ENCODE measurements around the gene ZNF302.

The ZNF302 gene

DNA sequence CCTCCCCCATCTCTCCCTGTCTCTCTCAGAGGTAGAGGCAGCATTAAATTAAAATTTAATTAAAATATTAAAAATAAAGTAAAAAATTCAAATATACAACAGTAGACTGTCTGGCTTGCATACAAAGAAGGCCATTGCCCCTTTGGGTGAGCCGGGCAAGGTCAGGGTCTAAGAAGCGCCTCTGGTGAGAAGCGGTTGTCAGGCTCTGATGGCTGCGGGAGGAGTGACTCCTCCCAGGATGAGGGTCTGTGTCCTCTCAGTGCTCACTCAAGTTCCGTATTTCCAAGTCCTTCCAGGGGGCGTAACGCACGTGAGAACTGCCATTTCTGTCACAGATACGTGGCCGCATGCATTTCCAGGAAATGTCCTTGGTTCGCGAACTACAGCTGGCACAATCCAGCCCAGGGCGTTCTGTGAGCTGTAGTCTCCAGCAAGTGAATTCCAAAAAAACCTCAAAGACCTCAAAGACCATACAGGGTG is 55.8 kb downstream of the ZNF302 start:
- Histone ChIP-seq H3K79me2 (ENCODE audit: low read length) (no peaks in the 10 kb centered on the region), H3K27me3 (ENCODE audit: low read depth, low read length) (no peaks in the 10 kb centered on the region)

DNA sequence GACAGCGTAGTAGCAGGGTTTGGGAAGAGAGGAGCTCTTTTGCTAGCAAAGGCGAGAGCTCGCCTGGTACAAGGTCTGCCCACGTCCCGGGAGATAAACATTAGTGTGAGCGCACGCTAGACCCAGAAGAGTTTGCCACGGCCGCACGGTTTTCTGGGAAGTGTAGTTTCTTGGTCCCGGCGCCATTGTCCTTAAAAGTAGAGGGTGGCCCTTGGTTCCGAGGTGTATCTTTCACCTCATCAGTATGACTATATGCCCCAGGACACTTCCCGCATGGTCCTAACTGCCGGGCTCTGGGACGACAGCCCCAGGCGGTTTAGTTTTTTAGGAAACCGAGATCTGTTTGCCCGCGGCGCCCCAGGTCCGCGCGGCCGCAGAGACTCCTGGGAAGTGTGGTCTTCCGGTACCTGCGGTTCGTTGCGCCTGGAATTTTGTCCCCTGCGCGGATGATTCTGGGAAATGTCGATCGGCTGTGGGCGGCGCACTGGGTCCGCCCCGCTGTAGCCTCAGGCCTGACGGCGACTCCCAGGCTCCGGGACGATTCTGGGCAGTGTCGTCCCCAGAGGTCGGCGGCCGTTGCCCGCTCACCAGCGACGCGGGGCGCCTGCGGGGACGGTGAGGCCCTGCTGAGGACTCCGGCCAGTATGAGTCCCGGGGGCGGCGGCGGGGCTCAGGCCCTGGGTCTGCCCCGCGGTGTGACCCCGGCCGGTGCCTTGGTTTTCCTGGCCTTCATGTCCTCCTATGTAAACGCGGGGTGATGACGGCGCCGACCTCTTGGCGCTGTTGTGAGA is 56.5 kb downstream of the ZNF302 start, which contains the start of gene ZNF181:
Gene ZNF181, plus strand, starts transcription at position 498 of the 791 bp plus-strand sequence. CDS start 795 bp downstream, outside the sequence.
- H2AFZ ChIP-seq (ENCODE audit: low read depth, low read length), result peak within 1 kb of the TSS; percentile 98
- TF ChIP-seq EZH2phosphoT487 (IDR thresholded peaks at IDR 0.05; ENCODE audit: low read depth), result no peak
- TF ChIP-seq, protein P1, sequence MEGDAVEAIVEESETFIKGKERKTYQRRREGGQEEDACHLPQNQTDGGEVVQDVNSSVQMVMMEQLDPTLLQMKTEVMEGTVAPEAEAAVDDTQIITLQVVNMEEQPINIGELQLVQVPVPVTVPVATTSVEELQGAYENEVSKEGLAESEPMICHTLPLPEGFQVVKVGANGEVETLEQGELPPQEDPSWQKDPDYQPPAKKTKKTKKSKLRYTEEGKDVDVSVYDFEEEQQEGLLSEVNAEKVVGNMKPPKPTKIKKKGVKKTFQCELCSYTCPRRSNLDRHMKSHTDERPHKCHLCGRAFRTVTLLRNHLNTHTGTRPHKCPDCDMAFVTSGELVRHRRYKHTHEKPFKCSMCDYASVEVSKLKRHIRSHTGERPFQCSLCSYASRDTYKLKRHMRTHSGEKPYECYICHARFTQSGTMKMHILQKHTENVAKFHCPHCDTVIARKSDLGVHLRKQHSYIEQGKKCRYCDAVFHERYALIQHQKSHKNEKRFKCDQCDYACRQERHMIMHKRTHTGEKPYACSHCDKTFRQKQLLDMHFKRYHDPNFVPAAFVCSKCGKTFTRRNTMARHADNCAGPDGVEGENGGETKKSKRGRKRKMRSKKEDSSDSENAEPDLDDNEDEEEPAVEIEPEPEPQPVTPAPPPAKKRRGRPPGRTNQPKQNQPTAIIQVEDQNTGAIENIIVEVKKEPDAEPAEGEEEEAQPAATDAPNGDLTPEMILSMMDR (IDR thresholded peaks at IDR 0.05; ENCODE audit: low read depth, low read length), result no peak
- H3K4me2 ChIP-seq (ENCODE audit: low read length), result peak within 1 kb of the TSS; percentile 81
- H3K9me3 ChIP-seq (ENCODE audit: insufficient read depth, low read length), result no peaks in the 10 kb centered on the region
- no peaks in the 10 kb centered on the region for H3K79me2 ChIP-seq (ENCODE audit: low read length)
- no peaks in the 10 kb centered on the region for H3K27me3 ChIP-seq (ENCODE audit: low read depth, low read length)
- H3K4me3 ChIP-seq (ENCODE audit: low read length), result peak within 1 kb of the TSS; percentile 90
- peak within 1 kb of the TSS; percentile 69 for H3K9ac ChIP-seq (ENCODE audit: low read length)
- peak within 1 kb of the TSS; percentile 51 for H3K27ac ChIP-seq (ENCODE audit: low read length)
- H3K4me1 ChIP-seq (ENCODE audit: low read length), result 0 out of 2 replicates have a peak, but pooled peaks cover 3% of the 10 kb centered on the region
- H4K20me1 ChIP-seq (ENCODE audit: insufficient read depth, low read length), result no peaks in the 10 kb centered on the region
- H3K36me3 ChIP-seq (replicated peaks; ENCODE audit: low read depth, low read length), result peaks cover 10% of the 10 kb centered on the region

More for the DNA sequence above, 55.8 kb downstream of the ZNF302 start:
- Histone ChIP-seq H3K36me3 (replicated peaks; ENCODE audit: low read depth, low read length) (peaks cover 10% of the 10 kb centered on the region), H3K4me2 (ENCODE audit: low read length) (peak overlapping the region; percentile 81), H3K4me3 (ENCODE audit: low read length) (peak overlapping the region; percentile 90), H3K4me1 (ENCODE audit: low read length) (0 out of 2 replicates have a peak, but pooled peaks cover 3% of the 10 kb centered on the region), H4K20me1 (ENCODE audit: insufficient read depth, low read length) (no peaks in the 10 kb centered on the region), H2AFZ (ENCODE audit: low read depth, low read length) (peak overlapping the region; percentile 98), H3K27ac (ENCODE audit: low read length) (peak overlapping the region; percentile 51; the same call in 1 of the 2 replicates), H3K9ac (ENCODE audit: low read length) (peak overlapping the region; percentile 69), H3K9me3 (ENCODE audit: insufficient read depth, low read length) (no peaks in the 10 kb centered on the region)
- TF ChIP-seq, protein P1 (IDR thresholded peaks at IDR 0.05; ENCODE audit: low read depth, low read length), result no peak
- TF ChIP-seq EZH2phosphoT487 (IDR thresholded peaks at IDR 0.05; ENCODE audit: low read depth), result no peak

DNA sequence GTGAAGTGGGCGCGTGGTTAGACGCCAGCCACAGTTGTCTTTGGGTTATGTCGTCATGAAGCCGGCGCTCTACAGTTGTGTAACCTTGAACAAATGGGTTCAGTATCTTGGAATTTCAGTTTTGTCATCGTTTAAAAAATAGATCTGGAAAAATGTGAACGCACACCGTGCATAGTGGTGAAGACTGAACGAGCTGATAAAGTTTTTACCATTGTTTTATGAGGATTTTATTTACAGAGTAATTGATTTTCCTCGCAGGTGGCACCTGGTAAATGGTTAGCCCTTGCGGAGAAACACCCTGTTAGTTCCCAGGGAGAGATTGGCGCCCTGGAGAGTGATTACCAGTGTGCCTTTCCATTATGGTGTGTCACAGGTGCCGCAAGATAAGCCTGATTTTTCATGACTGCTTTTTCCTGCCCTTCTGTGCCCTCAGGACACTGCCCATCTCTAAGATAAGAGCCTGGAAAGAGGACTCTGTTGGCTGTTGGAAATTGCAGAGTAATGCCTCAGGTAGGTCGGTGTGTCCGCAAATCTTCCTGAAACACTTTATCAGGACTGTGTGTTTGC is 57.1 kb downstream of the ZNF302 start:
- Histone ChIP-seq H3K4me1 (ENCODE audit: low read length) (0 out of 2 replicates have a peak, but pooled peaks cover 3% of the 10 kb centered on the region), H3K27me3 (ENCODE audit: low read depth, low read length) (no peaks in the 10 kb centered on the region), H3K9ac (ENCODE audit: low read length) (peak overlapping the region; percentile 69), H4K20me1 (ENCODE audit: insufficient read depth, low read length) (no peaks in the 10 kb centered on the region), H3K9me3 (ENCODE audit: insufficient read depth, low read length) (no peaks in the 10 kb centered on the region), H3K4me2 (ENCODE audit: low read length) (peak overlapping the region; percentile 81), H3K27ac (ENCODE audit: low read length) (peak overlapping the region; percentile 51), H3K4me3 (ENCODE audit: low read length) (peak overlapping the region; percentile 90), H3K36me3 (replicated peaks; ENCODE audit: low read depth, low read length) (peaks cover 13% of the 10 kb centered on the region), H2AFZ (ENCODE audit: low read depth, low read length) (peak overlapping the region; percentile 98), H3K79me2 (ENCODE audit: low read length) (no peaks in the 10 kb centered on the region)
- TF ChIP-seq, protein P1 (IDR thresholded peaks at IDR 0.05; ENCODE audit: low read depth, low read length), result no peak
- no peak for TF ChIP-seq EZH2phosphoT487 (IDR thresholded peaks at IDR 0.05; ENCODE audit: low read depth)

Measured in OCI-LY3 (cell line).